H1 (cell line): ENCODE data around the gene XAB2.

Experiments used
- CTCF ChIP-seq, 3 experiments: IDR thresholded peaks; 1 replicate in 2 of 3; 2 replicates in 1 of 3; pipeline versions ENCODE4 v1.5.1 to v1.6.1; 2011; ENCODE audit warnings: low read length in 3 of 3, mild to moderate bottlenecking in 3 of 3, inconsistent platforms in 2 of 3, low read depth in 1 of 3, moderate library complexity in 1 of 3; ENCODE audit not compliant: insufficient read depth in 1 of 3; ENCODE audit errors: control extremely low read depth in 1 of 3
- EP300 ChIP-seq, 2 experiments: IDR thresholded peaks; 1 replicate in 1 of 2; 2 replicates in 1 of 2; pipeline ENCODE4 v1.6.1; 2011 to 2012; ENCODE audit warnings: low read depth in 2 of 2, low read length in 2 of 2, mild to moderate bottlenecking in 2 of 2, borderline replicate concordance in 1 of 2, inconsistent platforms in 1 of 2, moderate library complexity in 1 of 2
- EZH2 ChIP-seq: fragments of 200-600 bp; sonication (generic); IDR thresholded peaks from 2 replicates; pipeline ENCODE4 v1.7.1; 2012; ENCODE audit warnings: low read depth, mild to moderate bottlenecking, moderate library complexity, low read length, inconsistent platforms; ENCODE audit not compliant: severe bottlenecking
- HDAC6 ChIP-seq: IDR thresholded peaks from one replicate; pipeline ENCODE4 v1.7.1; 2012; ENCODE audit warnings: low read depth, mild to moderate bottlenecking, inconsistent platforms, low read length, moderate library complexity
- JUND ChIP-seq: IDR thresholded peaks from 2 replicates; pipeline ENCODE4 v1.6.1; 2011; ENCODE audit warnings: mild to moderate bottlenecking, improper control_type of control experiment, low read length
- POLR2A ChIP-seq, 2 experiments: IDR thresholded peaks; 1 replicate in 1 of 2; 2 replicates in 1 of 2; pipeline ENCODE4 v1.6.1; 2011; ENCODE audit warnings: low read depth in 2 of 2, low read length in 2 of 2, mild to moderate bottlenecking in 2 of 2; ENCODE audit errors: control extremely low read depth in 1 of 2
- POLR2AphosphoS5 ChIP-seq: IDR thresholded peaks from 2 replicates; pipeline ENCODE4 v1.6.1; 2011; ENCODE audit warnings: low read depth, low read length
- ZNF274 ChIP-seq: IDR thresholded peaks from 2 replicates; pipeline ENCODE4 v1.7.0; 2012; ENCODE audit warnings: low read length, borderline replicate concordance; ENCODE audit errors: extremely low read depth

GRCh38 chr19:7654401-7654800 lies 25.1 kb upstream of the XAB2 start:
- TF ChIP-seq CTCF (IDR thresholded peaks at IDR 0.05; ENCODE audit: control extremely low read depth in 1 of 3, insufficient read depth in 1 of 3, low read depth in 1 of 3, low read length in 3 of 3) (no peak), EP300 (IDR thresholded peaks at IDR 0.05; ENCODE audit: borderline replicate concordance in 1 of 2, low read depth in 2 of 2, low read length in 2 of 2) (no peak), POLR2A (IDR thresholded peaks at IDR 0.05; ENCODE audit: control extremely low read depth in 1 of 2, low read depth in 2 of 2, low read length in 2 of 2) (no peak), JUND (no peak), EZH2 (no peak), HDAC6 (no peak), ZNF274 (no peak), POLR2AphosphoS5 (no peak)
